Muscle of leg (tissue), 11 donors: Measurements from ENCODE around the gene SH3RF2. TPM values are rescaled to one million over a fixed set of nuclear protein-coding genes. Genes with fewer than 3 reads are reported as not detected.
A peak's percentile ranks its signal among the peaks of the same experiment; 100 is the strongest.

Experiments
- DNase-seq: peaks from one replicate; pipeline ENCODE4 v3.0.0; 2013
- H3K27ac ChIP-seq: one replicate; pipeline ENCODE4 v1.5.1; 2013; ENCODE audit warnings: mild to moderate bottlenecking, low read length, control low read depth
- H3K27me3 ChIP-seq: one replicate; pipeline ENCODE4 v1.6.1; 2013; ENCODE audit warnings: low read length; ENCODE audit not compliant: control insufficient read depth, insufficient read depth
- H3K36me3 ChIP-seq: one replicate; pipeline ENCODE4 v1.6.1; 2013; ENCODE audit warnings: low read length; ENCODE audit not compliant: control insufficient read depth, insufficient read depth
- H3K4me1 ChIP-seq: one replicate; pipeline ENCODE4 v1.6.1; 2013; ENCODE audit warnings: low read length; ENCODE audit not compliant: control insufficient read depth, insufficient read depth
- H3K4me3 ChIP-seq: one replicate; pipeline ENCODE4 v1.5.1; 2013; ENCODE audit warnings: low read length, control low read depth
- H3K9me3 ChIP-seq: replicated peaks from 2 replicates; pipeline ENCODE4 v1.6.1; 2013; ENCODE audit warnings: low read depth, low read length; ENCODE audit not compliant: control insufficient read depth
- WGBS: methylation state at CpG from one replicate; pipeline ENCODE4 v1.1.5; 2013; ENCODE audit warnings: missing lambda C conversion rate; ENCODE audit not compliant: insufficient coverage; 5-methylcytosine and 5-hydroxymethylcytosine counted together
- polyA plus RNA-seq, 8 donors: library from polyadenylated mRNA; unstranded; fragments of 120-200 nt; gene quantifications; one replicate each; pipeline versions ENCODE4 v1.2.1 to v1.2.3, GENCODE V29; 2013; ENCODE audit warnings: inconsistent platforms in 1 of 8, low replicate concordance in 1 of 8; ENCODE audit not compliant: insufficient read length in 8 of 8, insufficient read depth in 1 of 8
- total RNA-seq: library from RNA; stranded (reverse); fragments of 120-200 nt; gene quantifications from one replicate; pipeline ENCODE4 v1.2.4, GENCODE V29; 2013

The SH3RF2 gene
- total and polyA plus RNA-seq, 9 donors = 3.8 to 12.9 (median 8.2) TPM

GRCh38 chr5:146071171-146071570, 134.8 kb downstream of the SH3RF2 start:
- no peak overlapping the region for H3K4me3 ChIP-seq
- no CpG with 5 or more reads among the region's 4 CpGs for WGBS
- H3K36me3 ChIP-seq = no peaks in the 10 kb centered on the region
- peaks cover 23% of the 10 kb centered on the region for H3K4me1 ChIP-seq
- no peak for DNase-seq
- no peaks in the 10 kb centered on the region for H3K9me3 ChIP-seq
- H3K27ac ChIP-seq = no peak overlapping the region
- H3K27me3 ChIP-seq = peaks cover 18% of the 10 kb centered on the region

- Histone ChIP-seq H3K4me3 (no peak overlapping the region), H3K36me3 (no peaks in the 10 kb centered on the region), H3K9me3 (no peaks in the 10 kb centered on the region), H3K27ac (no peak overlapping the region), H3K4me1 (peaks cover 21% of the 10 kb centered on the region), H3K27me3 (peaks cover 15% of the 10 kb centered on the region)
- no peak for DNase-seq
- no CpG with 5 or more reads among the region's 2 CpGs for WGBS
Measured at GRCh38 chr5:146072595-146072994, 136.2 kb downstream of the SH3RF2 start.

- 43% methylated on average over 8 of the region's 9 CpGs for WGBS
- H3K27ac ChIP-seq = no peak overlapping the region
Measured at GRCh38 chr5:146073239-146073900, 137.0 kb downstream of the SH3RF2 start.

GRCh38 chr5:146076028-146076427, 139.7 kb downstream of the SH3RF2 start:
- Histone ChIP-seq H3K36me3 (no peaks in the 10 kb centered on the region), H3K4me3 (no peak overlapping the region), H3K9me3 (no peaks in the 10 kb centered on the region), H3K27ac (no peak overlapping the region), H3K4me1 (peaks cover 2% of the 10 kb centered on the region), H3K27me3 (peaks cover 22% of the 10 kb centered on the region)
- DNase-seq = no peak
- 22% methylated on average over 3 of the region's 4 CpGs for WGBS

More at GRCh38 chr5:146073239-146073900, 137.0 kb downstream of the SH3RF2 start:
- no peak for DNase-seq
- Histone ChIP-seq H3K36me3 (no peaks in the 10 kb centered on the region), H3K27me3 (peaks cover 15% of the 10 kb centered on the region), H3K4me3 (no peak overlapping the region), H3K4me1 (peaks cover 15% of the 10 kb centered on the region), H3K9me3 (no peaks in the 10 kb centered on the region)

- H3K4me3 ChIP-seq = no peak overlapping the region
- H3K36me3 ChIP-seq = no peaks in the 10 kb centered on the region
- no peak for DNase-seq
- no peaks in the 10 kb centered on the region for H3K9me3 ChIP-seq
- 58% methylated on average over 2 of the region's 4 CpGs for WGBS
- H3K27ac ChIP-seq = no peak overlapping the region
- H3K27me3 ChIP-seq = peaks cover 22% of the 10 kb centered on the region
- peaks cover 6% of the 10 kb centered on the region for H3K4me1 ChIP-seq
Measured at GRCh38 chr5:146076455-146076854, 140.1 kb downstream of the SH3RF2 start.

- WGBS = no CpG with 5 or more reads among the region's 2 CpGs
- Histone ChIP-seq H3K4me3 (no peak overlapping the region), H3K9me3 (no peaks in the 10 kb centered on the region), H3K4me1 (peaks cover 10% of the 10 kb centered on the region), H3K27ac (no peak overlapping the region), H3K36me3 (no peaks in the 10 kb centered on the region), H3K27me3 (peaks cover 21% of the 10 kb centered on the region)
- no peak for DNase-seq
Measured at GRCh38 chr5:146078566-146078965, 142.2 kb downstream of the SH3RF2 start.

GRCh38 chr5:146079695-146080373, 143.5 kb downstream of the SH3RF2 start:
- peaks cover 16% of the 10 kb centered on the region for H3K27me3 ChIP-seq
- no peaks in the 10 kb centered on the region for H3K9me3 ChIP-seq
- no peak overlapping the region for H3K4me3 ChIP-seq
- no peaks in the 10 kb centered on the region for H3K36me3 ChIP-seq
- no peak for DNase-seq
- peaks cover 10% of the 10 kb centered on the region for H3K4me1 ChIP-seq
- no CpG with 5 or more reads among the region's 7 CpGs for WGBS
- no peak overlapping the region for H3K27ac ChIP-seq

GRCh38 chr5:146081556-146081955, 145.2 kb downstream of the SH3RF2 start:
- Histone ChIP-seq H3K27ac (no peak overlapping the region), H3K4me3 (no peak overlapping the region), H3K27me3 (peaks cover 11% of the 10 kb centered on the region), H3K36me3 (no peaks in the 10 kb centered on the region), H3K9me3 (no peaks in the 10 kb centered on the region), H3K4me1 (peaks cover 10% of the 10 kb centered on the region)
- WGBS = 37% methylated on average over 3 of the region's 6 CpGs
- DNase-seq = peak; percentile 89

- Histone ChIP-seq H3K27ac (no peak overlapping the region), H3K4me3 (no peak overlapping the region), H3K27me3 (peaks cover 10% of the 10 kb centered on the region), H3K4me1 (peaks cover 10% of the 10 kb centered on the region), H3K9me3 (no peaks in the 10 kb centered on the region), H3K36me3 (no peaks in the 10 kb centered on the region)
- DNase-seq = no peak
- no CpG with 5 or more reads among the region's 3 CpGs for WGBS
Measured at GRCh38 chr5:146082798-146083197, 146.4 kb downstream of the SH3RF2 start.

GRCh38 chr5:146084376-146084775, 148.0 kb downstream of the SH3RF2 start:
- peaks cover 7% of the 10 kb centered on the region for H3K27me3 ChIP-seq
- H3K9me3 ChIP-seq = no peaks in the 10 kb centered on the region
- H3K4me1 ChIP-seq = peaks cover 10% of the 10 kb centered on the region
- 94% methylated on average over 2 of the region's 4 CpGs for WGBS
- no peaks in the 10 kb centered on the region for H3K36me3 ChIP-seq
- H3K27ac ChIP-seq = no peak overlapping the region
- H3K4me3 ChIP-seq = no peak overlapping the region
- no peak for DNase-seq
